Mucosa of rectum (tissue), 2 donors: ENCODE data around the gene MCRIP2.
A peak's percentile ranks its signal among the peaks of the same experiment; 100 is the strongest.

ENCODE experiments used
- H3K27ac ChIP-seq, 2 donors: one replicate each; pipeline ENCODE4 v1.7.0; 2013; ENCODE audit warnings: inconsistent platforms in 2 of 2, low read depth in 2 of 2, low read length in 2 of 2
- H3K27me3 ChIP-seq, 2 donors: one replicate each; pipeline ENCODE4 v1.7.0; 2013; ENCODE audit warnings: low read length in 2 of 2; ENCODE audit not compliant: control insufficient read depth in 2 of 2, insufficient read depth in 2 of 2
- H3K36me3 ChIP-seq, 2 donors: one replicate each; pipeline ENCODE4 v1.7.0; 2013; ENCODE audit warnings: low read length in 2 of 2; ENCODE audit not compliant: control insufficient read depth in 2 of 2, insufficient read depth in 2 of 2
- H3K4me1 ChIP-seq, 2 donors: one replicate each; pipeline ENCODE4 v1.7.0; 2013; ENCODE audit warnings: low read length in 2 of 2, mild to moderate bottlenecking in 1 of 2; ENCODE audit not compliant: control insufficient read depth in 2 of 2, insufficient read depth in 2 of 2
- H3K4me3 ChIP-seq, 2 donors: one replicate each; pipeline ENCODE4 v1.7.0; 2013; ENCODE audit warnings: low read length in 2 of 2
- H3K9ac ChIP-seq, 2 donors: one replicate each; pipeline ENCODE4 v1.7.0; 2013; ENCODE audit warnings: low read length in 2 of 2, low read depth in 1 of 2, mild to moderate bottlenecking in 1 of 2
- H3K9me3 ChIP-seq, 2 donors: one replicate each; pipeline ENCODE4 v1.7.0; 2013; ENCODE audit warnings: low read length in 2 of 2; ENCODE audit not compliant: control insufficient read depth in 2 of 2
- donor health status: healthy.
- donor health status: Normal muscosa, but diverticular disease.

MCRIP2 gene

GRCh38 chr16:680967-681745, 39.5 kb downstream of the MCRIP2 start:
- peaks cover 50 to 52% of the 10 kb centered on the region in 2 donors for H3K4me1 ChIP-seq
- peak overlapping the region; percentile 70 to 81 for H3K9ac ChIP-seq
- no peaks in the 10 kb centered on the region for H3K27me3 ChIP-seq
- peaks cover 12 to 20% of the 10 kb centered on the region in 2 donors for H3K36me3 ChIP-seq
- H3K27ac ChIP-seq = peak overlapping the region; percentile 82 to 94
- peak overlapping the region; percentile 82 to 84 for H3K4me3 ChIP-seq
- H3K9me3 ChIP-seq = no peaks in the 10 kb centered on the region

GRCh38 chr16:681746-682427, 40.3 kb downstream of the MCRIP2 start:
- Histone ChIP-seq H3K27ac (no peak overlapping the region), H3K27me3 (no peaks in the 10 kb centered on the region), H3K9me3 (no peaks in the 10 kb centered on the region), H3K36me3 (peaks cover 12 to 23% of the 10 kb centered on the region in 2 donors), H3K4me1 (peaks cover 43 to 44% of the 10 kb centered on the region in 2 donors), H3K4me3 (peak overlapping the region; percentile 82 to 84), H3K9ac (no peak overlapping the region)

GRCh38 chr16:682493-683395, 41.1 kb downstream of the MCRIP2 start:
- H3K9me3 ChIP-seq = no peaks in the 10 kb centered on the region
- H3K9ac ChIP-seq = peak overlapping the region in 1 of 2 donors; percentile 69
- H3K27me3 ChIP-seq = no peaks in the 10 kb centered on the region
- no peak overlapping the region for H3K27ac ChIP-seq
- peaks cover 12 to 23% of the 10 kb centered on the region in 2 donors for H3K36me3 ChIP-seq
- peak overlapping the region; percentile 68 to 78 for H3K4me3 ChIP-seq
- peaks cover 37 to 38% of the 10 kb centered on the region in 2 donors for H3K4me1 ChIP-seq

GRCh38 chr16:683396-684070, 41.9 kb downstream of the MCRIP2 start:
- peak overlapping the region; percentile 41 to 69 for H3K9ac ChIP-seq
- peak overlapping the region; percentile 63 to 82 for H3K27ac ChIP-seq

GRCh38 chr16:684071-684794, 42.6 kb downstream of the MCRIP2 start, which contains the start of gene JMJD8:
Gene JMJD8, minus strand, starts transcription at chr16:684334. Its CDS starts 15 bp downstream, at chr16:684319.
- H3K9ac ChIP-seq = peak within 1 kb of the TSS; percentile 41 to 70
- peak within 1 kb of the TSS; percentile 74 to 78 for H3K4me3 ChIP-seq
- H3K4me1 ChIP-seq = peaks cover 36 to 41% of the 10 kb centered on the region in 2 donors
- H3K9me3 ChIP-seq = no peaks in the 10 kb centered on the region
- H3K27me3 ChIP-seq = no peaks in the 10 kb centered on the region
- H3K36me3 ChIP-seq = peaks cover 12 to 23% of the 10 kb centered on the region in 2 donors
- peak within 1 kb of the TSS; percentile 81 to 82 for H3K27ac ChIP-seq

More at GRCh38 chr16:683396-684070, 41.9 kb downstream of the MCRIP2 start:
- Histone ChIP-seq H3K36me3 (peaks cover 12 to 23% of the 10 kb centered on the region in 2 donors), H3K9me3 (no peaks in the 10 kb centered on the region), H3K4me3 (peak overlapping the region; percentile 68 to 78), H3K4me1 (peaks cover 37 to 38% of the 10 kb centered on the region in 2 donors), H3K27me3 (no peaks in the 10 kb centered on the region)

GRCh38 chr16:684961-685696, 43.5 kb downstream of the MCRIP2 start:
- no peak overlapping the region for H3K27ac ChIP-seq
- H3K4me3 ChIP-seq = peak overlapping the region in 1 of 2 donors; percentile 78
- no peak overlapping the region for H3K9ac ChIP-seq
- H3K36me3 ChIP-seq = peaks cover 12 to 23% of the 10 kb centered on the region in 2 donors
- H3K9me3 ChIP-seq = no peaks in the 10 kb centered on the region
- H3K4me1 ChIP-seq = peaks cover 38 to 44% of the 10 kb centered on the region in 2 donors
- H3K27me3 ChIP-seq = no peaks in the 10 kb centered on the region

GRCh38 chr16:685967-686366, 44.3 kb downstream of the MCRIP2 start:
- peaks cover 12 to 23% of the 10 kb centered on the region in 2 donors for H3K36me3 ChIP-seq
- H3K27me3 ChIP-seq = no peaks in the 10 kb centered on the region
- H3K4me1 ChIP-seq = peaks cover 38 to 41% of the 10 kb centered on the region in 2 donors
- no peak overlapping the region for H3K9ac ChIP-seq
- no peak overlapping the region for H3K4me3 ChIP-seq
- H3K27ac ChIP-seq = no peak overlapping the region
- no peaks in the 10 kb centered on the region for H3K9me3 ChIP-seq

GRCh38 chr16:686459-687260, 45.0 kb downstream of the MCRIP2 start:
- H3K9ac ChIP-seq = no peak overlapping the region
- no peak overlapping the region for H3K4me3 ChIP-seq
- H3K9me3 ChIP-seq = no peaks in the 10 kb centered on the region
- H3K4me1 ChIP-seq = peaks cover 32 to 34% of the 10 kb centered on the region in 2 donors
- peaks cover 8 to 19% of the 10 kb centered on the region in 2 donors for H3K36me3 ChIP-seq
- H3K27ac ChIP-seq = no peak overlapping the region
- no peaks in the 10 kb centered on the region for H3K27me3 ChIP-seq
